GM18519 (cell line): ENCODE results near the gene ZNF692.
"Not testable (repeated sequence)": the region's sequence is repeated elsewhere in the genome, so short reads cannot be mapped to it uniquely, and the experiment has no call there.

Experiments
- ATAC-seq: cut with Tn5 transposase; IDR thresholded peaks from one replicate; pipeline ENCODE4 v1.9.1; 2021; ENCODE audit warnings: mild to moderate bottlenecking, moderate library complexity; ENCODE audit not compliant: unreplicated experiment, low FRiP score

The ZNF692 gene, protein sequence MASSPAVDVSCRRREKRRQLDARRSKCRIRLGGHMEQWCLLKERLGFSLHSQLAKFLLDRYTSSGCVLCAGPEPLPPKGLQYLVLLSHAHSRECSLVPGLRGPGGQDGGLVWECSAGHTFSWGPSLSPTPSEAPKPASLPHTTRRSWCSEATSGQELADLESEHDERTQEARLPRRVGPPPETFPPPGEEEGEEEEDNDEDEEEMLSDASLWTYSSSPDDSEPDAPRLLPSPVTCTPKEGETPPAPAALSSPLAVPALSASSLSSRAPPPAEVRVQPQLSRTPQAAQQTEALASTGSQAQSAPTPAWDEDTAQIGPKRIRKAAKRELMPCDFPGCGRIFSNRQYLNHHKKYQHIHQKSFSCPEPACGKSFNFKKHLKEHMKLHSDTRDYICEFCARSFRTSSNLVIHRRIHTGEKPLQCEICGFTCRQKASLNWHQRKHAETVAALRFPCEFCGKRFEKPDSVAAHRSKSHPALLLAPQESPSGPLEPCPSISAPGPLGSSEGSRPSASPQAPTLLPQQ

DNA sequence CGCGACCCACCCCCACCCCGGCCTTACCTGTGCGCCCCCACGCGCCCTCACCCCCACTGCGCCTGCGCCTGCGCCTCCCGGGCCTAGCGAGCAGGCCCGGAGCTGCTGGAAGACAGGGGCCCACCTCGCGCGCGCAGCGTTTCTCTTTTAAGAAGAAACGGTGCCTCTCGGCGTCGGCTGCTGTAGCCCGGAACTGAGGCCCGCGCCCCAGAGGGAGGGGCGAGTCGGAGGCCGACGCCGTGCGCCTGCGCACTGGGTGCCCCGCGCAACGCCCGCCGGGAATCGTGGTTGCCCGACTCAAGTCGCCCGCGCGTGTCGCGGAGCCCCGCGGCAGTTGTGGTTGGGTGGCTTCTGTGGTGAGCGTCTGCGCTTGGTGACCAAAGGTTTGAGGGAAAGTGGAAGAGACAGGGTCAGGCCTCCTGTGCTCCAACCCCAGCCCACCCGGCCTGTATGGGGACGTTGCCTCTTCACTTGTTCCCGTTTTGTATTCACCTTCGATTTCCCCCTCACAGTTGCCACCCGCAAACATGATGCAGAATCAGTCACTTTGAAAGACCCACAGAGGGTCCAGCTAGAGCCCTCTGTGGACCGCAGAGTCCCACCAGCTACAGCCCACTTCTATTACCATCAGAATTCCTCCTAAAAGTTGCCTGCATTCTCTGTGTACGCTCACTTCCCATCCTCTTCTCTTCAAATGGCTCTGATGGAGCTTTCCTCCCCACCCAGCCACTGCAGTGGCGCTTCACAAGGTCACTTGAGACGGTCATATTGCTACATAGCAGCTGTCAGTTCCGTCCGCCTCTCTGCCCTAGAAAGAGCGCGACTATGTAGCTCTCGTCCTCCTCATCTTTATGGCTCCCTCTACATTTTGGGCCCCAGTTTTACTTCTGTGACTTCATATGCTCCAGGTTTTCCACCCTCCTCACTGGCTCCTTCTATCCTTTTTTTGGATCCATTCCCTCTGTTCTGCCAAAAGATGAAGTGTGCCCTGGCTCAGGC, at the start of gene ZNF692:
ZNF692 (minus strand) TSS at position 195 of the 999 bp plus-strand sequence. CDS start 776 bp downstream, outside the sequence.
- ATAC-seq: peak; percentile 70

DNA sequence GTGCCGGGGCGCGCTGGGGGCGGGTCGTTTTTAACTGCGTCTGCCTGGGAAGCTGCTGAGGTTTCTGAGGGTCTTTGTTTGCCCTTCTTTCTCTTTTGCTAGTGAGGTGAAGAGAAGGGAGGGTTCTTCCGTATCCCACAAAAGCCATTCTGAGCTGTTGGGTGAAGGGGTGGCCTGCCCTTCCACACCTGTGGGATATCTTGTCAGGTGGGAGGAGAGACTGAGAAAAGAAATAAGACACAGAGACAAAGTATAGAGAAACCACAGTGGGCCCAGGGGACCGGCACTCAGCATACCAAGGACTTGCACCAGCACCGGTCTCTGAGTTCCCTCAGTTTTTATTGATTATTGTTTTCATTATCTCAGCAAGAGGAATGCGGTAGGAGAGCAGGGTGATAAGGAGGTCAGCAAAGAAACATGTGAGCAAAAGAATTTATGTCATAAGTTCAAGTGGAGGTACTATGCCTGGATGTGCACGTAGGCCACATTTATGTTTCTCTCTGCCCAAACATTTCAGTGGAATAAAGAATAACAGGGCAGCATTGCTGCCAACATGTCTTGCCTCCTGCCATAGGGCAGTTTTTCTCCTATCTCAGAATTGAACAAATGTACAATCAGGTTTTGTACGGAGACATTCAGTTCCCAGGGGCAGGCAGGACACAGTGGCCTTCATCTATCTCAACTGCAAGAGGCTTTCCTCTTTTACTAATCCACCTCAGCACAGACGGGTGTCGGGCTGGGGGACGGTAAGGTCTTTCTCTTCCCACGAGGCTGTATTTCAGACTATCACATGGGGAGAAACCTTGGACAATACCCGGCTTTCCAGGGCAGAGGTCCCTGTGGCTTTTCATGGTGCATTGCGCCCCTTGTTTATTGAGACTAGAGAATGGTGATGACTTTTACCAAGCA, 48.1 kb upstream of the ZNF692 start:
- ATAC-seq: no peak

DNA sequence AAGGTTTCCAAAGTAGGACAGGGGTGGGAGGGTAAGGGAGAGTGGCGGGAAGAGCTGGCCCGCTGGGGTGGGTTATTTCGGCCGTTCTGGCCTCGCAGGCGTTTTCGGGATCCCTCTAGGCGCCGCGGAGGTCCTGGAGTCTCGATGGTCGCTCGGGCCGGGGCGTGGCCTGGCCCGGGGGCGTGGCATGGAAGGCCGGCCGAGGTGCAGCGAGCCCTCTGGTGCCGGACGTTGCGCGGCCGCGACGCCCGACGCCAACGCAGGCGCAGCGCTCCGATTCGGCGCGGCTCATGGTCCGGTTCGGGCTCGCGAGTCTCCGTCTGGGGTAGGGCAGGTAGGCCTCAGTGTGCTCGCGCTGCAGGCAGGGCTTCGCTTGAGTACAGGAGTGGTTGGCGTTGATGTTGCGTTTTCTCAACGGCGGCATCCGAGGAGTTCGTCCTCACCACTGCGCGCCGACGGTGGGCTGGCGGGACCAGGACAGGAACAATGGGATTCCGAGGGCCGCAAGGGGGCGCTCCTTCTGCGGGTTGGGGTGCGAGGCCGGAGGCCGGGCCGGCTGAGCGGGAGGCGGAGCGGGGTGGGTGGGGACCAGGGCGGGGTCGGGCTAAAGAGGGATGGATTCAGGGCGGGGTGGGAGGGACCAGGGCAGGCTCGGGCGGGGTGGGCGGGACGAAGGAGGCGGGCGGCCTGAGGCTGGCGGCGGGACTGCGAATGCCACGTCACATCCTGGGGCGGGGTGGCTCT, 47.3 kb upstream of the ZNF692 start, which contains the start of gene PGBD2:
PGBD2 (plus strand) TSS at position 227 of the 744 bp plus-strand sequence. CDS start 7,628 bp downstream, outside the sequence.
- ATAC-seq: peak; percentile 91

DNA sequence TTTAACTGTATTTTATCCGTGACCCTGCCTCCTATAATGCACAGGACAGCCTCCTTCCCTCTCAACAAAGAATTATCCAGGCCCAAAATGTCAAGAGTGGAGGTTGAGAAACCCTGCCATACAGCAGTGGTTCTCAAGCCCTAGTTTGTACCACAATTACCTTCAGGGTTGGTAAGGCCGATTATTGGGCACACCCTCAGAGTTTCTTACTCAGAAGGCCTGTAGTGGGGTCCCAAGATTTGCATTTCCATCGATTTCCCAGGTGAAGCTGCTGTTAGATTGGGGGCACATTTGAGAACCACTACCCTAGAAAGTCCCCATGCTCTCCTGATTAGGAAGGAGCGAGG, 46.8 kb upstream of the ZNF692 start:
- peak; percentile 3 for ATAC-seq

DNA sequence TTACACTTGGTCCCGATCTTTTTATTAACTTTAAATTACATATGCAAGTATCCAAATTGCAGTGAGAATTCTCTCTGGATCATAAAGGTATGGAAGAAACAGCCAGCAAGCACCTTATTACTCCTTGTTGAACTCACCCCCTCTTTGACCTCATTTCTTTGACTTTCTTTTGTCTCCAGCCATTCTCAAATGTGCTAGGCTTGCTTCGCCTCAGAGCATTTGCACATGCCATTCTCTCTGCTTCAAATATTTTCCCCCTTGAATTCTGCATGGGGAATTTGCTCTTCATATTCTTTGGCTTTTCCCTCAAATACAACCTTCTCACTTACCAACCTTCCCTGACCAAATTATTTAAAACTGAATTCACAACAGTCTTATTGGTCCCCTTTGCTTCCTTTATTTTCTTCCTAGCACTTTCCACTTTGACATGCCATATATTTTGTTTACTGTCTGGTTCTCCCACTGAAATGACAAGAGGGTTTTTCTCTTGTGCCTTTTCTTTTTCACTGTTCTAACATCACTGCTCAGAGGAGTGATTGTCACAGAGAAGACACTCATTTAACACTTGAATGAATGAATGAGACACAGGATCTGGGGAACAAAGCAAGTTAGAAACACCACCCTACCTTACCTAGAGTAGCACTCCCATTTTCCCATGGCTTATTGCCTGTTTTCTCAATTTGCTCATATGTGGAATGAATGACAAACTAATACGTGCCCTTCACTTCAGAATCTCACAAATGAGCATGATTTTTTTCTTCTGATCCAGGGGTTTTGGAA, 45.7 kb upstream of the ZNF692 start:
- ATAC-seq: no peak

DNA sequence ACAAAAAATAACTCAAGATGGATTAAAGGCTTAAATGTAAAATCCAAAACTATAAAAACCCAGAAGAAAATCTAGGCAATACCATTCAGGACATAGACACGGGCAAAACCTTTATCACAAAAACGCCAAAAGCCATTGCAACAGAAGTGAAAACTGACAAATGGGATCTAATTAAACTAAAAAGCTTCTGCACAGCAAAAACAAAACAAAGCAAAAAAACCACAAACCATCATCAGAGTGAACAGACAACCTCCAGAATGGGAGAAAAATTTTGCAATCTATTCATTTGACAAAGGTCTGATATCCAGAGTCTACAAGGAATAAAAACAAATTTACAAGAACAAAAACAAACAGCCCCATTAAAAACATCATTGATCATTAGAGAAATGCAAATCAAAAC, 42.7 kb upstream of the ZNF692 start:
- no peak for ATAC-seq

DNA sequence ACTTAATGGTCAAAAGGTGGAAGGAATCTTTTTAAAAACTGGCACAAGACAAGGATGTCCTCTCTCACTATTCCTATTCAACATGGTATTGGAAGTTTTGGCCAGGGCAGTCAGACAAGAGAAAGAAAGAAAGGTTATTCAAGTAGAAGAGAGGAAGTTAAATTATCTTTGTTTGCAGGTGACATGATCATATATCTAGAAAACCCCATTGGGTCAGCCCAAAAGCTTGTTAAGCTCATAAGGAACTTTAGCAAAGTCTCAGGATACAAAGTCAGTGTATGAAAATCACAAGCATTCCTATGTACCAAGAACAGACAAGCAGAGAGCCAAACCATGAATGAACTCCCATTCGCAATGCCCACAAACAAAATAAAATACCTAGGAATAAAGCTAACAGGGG, 41.8 kb upstream of the ZNF692 start:
- ATAC-seq: no peak

DNA sequence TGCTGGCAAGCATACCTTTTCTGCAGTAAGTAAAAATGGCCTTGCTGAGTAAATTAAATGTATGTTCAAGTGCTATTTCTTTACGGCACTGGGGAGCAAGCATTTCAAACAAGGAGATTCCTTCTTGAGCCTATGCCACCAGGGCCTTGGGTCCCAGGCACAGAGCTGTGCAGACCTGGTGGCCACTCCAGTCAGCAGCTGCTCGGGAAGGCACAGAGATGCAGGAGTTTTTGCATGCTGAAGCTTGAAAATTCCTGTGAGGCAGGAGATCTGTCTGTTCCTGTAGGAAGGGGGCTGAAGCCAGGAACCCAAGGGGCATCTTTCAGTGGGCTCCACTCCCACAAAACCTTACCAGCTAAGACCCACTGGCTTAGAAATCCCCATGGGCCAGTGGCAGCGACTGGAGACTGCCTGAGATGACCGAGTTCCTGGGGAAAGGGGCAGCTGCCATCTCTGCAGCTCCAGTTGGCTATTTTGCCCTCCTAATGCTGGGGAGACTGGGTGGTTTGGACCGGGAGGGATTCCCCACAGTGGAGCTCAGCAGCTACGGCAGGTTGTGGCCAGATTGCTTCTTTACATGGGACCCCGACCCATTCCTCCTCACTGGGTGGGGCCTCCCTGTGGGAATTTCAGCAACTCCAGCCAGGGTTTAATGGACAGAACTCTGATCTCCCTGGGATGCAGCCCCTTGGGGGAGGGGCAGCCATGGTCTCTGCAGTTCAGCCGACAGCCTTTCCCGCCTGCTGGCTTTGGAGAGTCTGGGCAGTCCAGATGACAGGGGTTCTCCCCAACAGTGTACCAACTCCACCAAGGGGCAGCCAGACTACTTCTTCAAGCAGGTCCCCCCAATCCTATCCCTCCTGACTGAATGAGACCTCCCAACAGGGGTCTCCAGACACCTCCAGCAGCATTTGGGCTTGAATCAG, 38.8 kb upstream of the ZNF692 start:
- no peak for ATAC-seq

DNA sequence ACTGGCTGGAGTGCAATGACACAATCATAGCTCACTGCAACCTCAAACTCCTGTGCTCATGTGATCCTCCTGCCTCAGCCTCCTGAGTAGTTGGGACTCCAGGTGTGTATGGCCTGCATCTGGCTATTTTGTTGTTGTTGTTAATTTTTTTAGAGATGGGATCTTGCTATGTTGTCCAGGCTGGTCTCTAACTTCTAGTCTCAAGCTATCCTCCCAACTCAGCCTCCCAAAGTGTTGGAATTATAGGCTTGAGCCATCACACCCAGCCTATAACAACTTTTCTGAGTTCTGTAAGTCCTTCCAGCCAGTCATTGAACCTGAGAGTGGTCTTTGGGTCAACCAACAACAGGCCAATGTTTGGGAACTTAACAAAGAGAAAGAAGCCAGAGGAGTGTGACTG, 36.0 kb upstream of the ZNF692 start:
- no peak for ATAC-seq

DNA sequence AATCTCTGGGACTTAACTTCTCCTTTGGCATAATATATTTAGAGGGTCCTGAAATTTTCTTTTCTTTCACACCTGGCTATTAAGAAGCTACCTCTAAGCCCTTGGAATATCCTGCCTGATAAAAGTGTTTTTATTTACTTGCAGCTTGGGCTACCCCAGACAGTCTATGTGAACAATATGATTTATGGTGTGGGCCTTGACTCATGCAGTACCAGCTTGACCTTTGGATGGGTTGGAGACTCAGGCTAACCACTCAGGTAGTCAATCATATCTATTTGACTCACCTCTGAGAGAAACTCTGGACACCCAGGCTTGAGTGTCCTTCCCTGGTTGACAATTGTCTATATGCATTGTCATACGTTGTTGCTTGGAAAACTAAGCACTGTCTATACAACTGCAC, 33.7 kb upstream of the ZNF692 start:
- ATAC-seq: no peak

DNA sequence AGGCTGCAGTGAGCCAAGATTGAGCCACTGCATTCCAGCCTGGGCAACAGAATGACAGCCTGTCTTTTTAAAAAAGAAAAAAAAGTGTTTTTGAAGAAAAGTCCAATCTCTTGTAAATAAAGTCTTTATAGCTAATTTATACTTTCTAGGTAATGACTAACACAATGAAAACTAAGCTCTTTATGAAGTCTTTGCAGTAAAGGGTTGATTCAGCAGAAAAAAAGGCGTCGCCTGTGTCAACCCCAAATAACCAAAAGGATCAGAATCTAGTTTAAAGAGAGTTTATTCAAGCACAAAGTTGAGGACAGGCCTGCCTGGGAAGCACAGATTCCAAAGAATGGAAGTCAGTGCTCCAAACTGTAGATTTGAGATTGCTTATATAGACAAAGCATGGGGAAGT, 32.9 kb upstream of the ZNF692 start:
- ATAC-seq: no peak

DNA sequence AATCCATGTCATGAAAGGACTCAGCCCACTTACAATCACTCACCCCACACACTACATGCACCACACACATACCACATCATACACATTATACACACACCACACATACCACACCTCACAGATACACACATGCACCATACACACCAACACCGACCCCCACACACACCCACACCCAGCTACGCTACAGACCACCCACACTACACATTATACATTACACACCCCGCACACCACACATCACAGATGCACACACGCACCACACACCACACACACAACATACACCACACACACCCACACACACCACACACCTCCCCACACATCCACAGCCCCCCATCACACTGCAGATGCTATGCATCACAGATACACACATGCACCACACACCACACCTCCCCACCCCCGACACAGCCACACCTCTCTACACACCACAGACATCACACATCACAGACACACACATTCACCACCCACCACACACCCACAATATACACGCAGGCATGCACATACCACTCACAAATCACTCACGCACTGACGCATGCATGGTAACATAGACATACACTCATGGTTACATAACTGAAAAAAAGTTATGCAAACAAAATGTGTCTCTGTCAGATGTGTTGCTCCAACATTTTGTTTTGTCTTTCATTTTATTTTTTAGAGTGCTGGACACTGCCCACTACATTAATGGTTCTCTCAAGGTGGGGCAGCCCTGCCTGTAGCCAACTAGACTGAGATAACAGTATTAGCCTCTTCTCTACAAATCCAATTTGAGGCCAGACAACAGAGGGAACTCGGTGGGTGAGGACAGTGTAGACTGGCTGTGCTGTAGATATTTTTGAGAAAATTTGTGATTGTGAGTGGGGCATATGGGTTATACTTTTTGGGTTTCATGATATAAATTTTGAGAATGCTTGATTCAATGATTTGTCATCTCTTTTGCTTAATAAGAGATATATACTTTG, 31.9 kb upstream of the ZNF692 start:
- no peak for ATAC-seq

DNA sequence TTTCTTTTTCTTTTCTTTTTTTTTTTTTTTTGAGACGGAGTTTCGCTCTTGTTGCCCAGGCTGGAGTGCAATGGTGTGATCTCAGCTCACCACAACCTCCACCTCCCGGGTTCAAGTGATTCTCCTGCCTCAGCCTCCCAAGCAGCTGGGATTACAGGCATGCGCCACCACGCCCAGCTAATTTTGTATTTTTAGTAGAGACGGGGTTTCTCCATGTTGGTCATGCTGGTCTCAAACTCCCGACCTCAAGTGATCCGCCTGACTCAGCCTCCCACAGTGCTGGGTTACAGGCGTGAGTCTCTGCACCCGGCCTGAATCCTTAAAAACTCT, 31.0 kb upstream of the ZNF692 start:
- not testable (repeated sequence) for ATAC-seq

DNA sequence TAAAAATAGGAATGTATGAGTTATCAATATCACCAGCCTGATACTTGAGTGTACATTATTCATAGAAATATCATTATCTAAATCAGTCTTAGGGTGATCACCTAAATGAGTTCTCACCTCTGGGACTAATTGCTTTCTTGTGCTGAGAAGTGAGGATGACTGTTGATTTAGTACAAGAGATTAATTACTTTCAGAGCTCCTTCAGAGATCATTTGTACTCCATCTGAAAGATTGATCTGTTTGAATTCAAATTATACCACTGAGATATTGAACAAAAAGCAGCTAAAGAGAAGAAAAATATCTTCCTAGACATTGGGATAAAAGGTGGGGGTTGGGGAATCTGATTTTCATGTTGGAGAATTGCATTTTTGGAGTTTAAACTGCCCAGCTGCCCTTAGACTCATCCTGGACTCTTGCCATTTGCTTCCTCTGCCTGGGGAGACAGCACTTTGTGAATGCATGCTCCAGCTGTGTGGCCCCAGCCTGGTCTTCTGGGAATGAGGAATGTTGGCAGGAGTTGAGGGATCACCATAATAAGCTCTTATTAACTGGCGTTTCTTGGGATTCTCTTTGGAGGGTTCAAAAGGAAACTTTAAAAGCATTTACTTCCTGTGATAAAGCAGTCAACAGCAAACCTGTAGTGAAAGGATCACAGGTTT, 27.5 kb upstream of the ZNF692 start:
- ATAC-seq: no peak

DNA sequence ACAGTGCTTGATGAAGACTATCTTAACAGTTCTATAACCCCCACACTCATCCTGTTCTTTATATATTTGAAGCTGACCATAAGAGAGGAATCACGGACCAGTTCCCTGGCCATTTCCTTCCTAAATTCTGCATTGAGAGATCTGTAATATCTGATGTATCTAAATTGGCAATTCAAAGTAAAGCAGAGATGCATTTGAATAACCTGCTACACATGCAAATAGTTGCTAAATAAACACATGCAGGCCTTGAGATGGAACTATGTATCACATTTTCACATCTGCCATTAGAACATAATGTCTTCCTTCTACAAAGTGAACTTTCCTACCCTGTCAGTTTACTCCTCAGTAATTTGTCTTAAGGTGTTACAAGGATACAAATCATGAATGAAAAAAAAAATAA, 26.8 kb upstream of the ZNF692 start:
- ATAC-seq: no peak

DNA sequence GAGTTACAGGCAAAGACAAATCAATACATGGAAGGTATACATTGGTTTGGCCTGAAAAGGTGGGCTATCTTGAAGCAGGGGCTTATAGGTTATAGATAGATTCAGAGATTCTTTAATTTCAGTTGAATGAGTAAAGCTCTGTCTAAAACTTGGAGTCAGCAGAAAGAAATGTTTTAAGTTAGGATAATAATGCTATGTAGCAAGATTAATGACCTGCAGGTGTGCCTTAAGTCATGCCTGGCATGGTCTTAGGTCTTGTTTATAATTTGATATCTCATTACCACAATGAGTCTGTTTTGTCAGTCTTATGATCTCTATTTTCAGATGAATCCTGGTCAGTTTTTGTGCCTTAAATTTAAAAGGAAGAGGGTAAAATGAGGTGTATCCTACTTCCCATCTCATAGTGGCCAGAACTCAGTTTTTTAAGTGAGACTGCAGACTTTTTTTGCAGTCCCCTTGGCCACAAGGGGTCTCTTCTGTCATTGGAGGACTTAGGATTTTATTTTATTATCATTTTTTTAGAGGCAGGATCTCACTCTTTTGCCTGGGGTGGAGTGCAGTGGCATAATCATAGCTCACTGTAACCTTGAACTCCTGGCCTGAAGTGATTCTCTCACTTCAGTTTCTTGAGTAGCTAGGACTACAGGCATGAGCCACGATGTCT, 25.9 kb upstream of the ZNF692 start:
- ATAC-seq: no peak
